NCI-H1105 (cell line): ENCODE results near the gene PLA2G4E.

Experiments used
- DNase-seq: peaks from one replicate; lab custom pipeline; 2025; lab: John Stamatoyannopoulos, UW

PLA2G4E gene

DNA sequence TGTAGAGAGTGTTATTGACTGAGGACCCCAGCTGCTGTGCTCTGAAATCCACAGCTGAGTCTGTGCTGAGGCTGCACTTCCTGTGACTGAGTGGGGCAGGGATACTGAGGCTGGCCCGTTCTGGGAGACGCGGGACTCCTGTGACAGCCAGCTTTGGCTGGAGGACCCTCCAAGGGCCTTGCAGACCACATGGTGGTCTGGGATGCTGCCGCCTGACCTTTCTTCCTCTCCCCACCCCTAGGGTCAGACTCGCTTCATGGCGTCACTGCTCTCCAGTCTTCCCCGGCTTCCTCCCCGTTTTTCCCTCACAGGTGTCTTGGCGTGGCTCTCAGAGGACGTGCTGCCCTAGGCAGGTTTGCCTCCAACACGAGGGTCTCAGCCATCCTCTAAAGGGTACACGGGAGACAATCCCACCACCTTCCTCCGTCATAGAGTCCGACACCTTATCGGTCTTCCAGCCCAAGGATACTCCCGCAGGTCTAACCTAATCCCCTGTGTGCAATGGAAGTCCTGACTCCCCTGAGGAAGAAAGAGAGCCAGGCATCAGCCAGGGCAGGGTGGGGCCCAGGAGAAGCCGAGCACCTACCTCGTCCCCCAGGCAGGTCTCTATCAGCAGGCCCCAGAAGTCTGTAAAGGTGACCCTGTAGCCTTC lies 28.6 kb downstream of the PLA2G4E start:
- no peak for DNase-seq

DNA sequence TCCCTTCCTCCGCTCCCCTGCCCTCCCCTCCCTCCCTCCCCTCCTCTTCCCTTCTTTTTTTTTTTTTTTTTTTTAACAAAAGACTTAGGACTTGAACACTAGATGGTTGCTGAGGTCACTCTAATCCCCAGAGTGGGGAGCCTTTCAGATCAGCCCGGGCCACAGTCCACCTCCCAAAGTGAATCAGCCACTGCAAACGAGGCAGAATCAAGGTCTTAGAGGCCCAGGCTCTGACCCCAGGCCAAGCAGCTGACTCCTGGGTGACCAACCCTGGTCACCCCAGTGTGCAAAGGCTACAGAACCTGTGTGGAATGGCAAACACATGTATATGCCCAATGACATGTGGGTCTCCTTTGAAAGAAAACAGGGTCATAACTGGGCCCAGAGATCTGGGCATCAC lies 30.2 kb downstream of the PLA2G4E start:
- no peak for DNase-seq

DNA sequence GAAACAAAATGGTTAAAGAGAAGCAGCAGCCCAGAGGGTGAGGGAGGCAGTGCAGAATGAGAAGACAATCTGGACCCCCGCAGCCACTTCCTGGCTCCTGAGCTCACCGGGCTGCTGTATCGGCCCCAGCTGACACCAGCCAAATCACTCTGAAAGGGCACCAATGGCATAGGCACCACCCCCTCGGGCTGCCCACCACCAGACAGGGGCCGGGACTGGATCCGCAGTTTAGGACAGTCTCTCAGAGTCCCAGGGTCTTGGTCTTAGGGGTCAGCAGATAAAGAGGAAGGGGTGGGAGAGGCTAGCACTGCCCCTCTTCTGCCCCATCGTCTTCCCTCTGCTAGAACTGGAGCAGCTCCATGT lies 30.6 kb downstream of the PLA2G4E start:
- DNase-seq, result no peak

DNA sequence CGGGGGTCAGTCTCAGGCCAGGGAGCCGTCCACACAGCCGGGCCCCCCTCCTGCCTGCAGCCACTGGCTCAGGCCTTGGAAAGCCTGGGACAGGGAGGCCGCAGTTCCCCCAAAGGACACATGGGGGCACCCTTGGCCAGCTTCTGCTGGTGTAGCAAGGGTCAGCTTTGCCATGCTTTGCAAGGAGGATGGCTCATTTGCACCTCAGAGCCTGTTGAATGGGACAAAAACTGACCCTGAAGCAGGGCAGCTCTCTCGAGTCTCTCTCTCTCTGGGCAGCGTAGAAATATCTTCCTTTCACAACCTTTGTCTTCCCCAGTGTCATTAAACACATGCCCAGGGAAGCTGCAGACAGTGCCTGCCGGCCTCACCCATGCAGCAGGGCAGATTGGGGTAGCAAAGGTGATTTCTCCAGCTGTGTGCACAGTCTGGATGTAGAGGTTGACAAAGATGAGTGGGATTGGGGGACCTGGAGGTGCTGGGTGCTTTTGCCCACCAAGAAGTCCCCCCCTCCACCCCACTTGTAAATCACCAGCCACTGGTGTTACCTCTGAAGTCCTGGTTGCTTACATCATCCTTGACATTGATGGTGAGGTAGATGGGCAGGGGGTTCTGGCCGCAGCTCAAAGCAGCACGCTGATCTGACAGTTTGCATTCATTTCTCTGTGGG lies 31.1 kb downstream of the PLA2G4E start:
- DNase-seq, result peak; percentile 47

DNA sequence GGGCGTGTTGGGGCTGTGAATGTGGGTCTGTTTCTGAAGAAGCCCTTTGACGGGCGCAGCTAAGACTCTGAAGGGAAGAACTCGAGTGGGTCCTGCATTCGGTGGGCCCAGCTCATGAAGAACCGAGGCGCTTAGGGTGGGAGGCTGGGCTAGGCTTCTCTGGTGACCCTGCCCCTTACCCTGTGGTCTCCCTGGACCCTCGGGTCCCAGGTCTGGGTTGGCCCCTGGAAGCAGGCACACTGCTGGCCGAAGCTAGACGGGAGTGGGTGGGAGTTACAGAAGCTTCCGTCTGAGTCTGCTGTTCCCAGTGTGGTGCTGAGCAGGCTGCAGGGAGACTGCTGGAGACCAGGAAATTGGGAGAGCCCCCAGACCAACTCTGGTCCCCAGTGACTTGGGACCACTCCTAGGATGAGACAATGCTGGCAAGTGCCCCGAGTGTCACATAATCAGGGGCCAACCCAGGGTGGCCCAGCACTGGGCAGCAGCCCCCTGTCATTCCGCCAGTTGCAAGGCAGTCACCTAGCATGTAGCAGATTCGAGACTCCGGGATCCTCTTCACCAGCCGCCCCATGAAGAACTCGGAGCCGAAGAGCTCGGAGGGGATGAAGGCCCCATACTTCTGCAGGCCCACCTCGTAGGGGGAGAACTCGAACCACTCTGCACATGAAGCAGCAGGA lies 31.8 kb downstream of the PLA2G4E start:
- no peak for DNase-seq

DNA sequence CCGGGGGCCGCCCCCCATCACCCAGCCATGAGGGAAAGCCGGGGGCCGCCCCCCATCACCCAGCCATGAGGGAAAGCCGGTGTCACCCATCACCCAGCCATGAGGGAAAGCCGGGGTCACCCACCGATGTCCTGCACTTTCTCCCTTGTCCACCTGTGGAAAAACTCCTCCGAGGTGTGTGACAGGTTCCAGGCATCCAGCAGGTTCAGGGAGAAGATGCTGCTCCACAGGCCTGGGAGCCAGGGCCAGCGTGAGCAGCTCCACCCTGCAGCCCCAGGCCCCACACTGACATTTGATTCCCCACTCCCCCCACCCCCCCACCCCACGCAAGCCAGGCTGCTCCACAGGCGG lies 32.9 kb downstream of the PLA2G4E start:
- no peak for DNase-seq

DNA sequence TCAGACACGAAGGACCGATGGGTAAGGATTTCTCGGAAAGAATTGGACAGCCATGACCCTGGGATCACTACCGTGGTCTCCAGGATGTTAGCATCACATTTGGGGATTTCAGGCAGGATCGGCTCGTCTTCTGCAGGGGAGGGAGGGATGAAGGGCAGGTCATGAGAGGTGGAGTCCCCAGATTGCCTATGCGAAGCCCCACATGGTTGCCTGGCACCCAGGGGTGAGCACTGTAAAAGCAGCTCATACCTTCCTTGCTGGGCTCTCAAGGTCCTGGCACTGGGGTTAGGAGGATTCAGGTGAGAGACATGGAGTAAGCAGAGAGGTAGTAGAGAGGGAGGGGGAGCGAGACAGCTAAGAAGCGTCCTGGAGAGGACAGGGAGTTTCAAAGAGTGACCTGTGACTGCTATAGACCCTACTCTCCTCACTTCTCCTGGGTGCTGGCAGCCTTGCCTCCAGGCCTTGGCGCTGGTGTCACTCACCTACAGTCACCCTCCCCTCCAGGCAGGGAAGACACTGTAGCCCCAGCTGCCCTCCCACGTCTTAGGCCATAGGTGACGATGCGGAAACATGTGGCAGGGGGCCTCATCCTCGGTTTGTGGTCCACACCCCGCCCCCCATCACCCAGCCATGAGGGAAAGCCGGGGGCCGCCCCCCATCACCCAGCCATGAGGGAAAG lies 33.5 kb downstream of the PLA2G4E start:
- no peak for DNase-seq

DNA sequence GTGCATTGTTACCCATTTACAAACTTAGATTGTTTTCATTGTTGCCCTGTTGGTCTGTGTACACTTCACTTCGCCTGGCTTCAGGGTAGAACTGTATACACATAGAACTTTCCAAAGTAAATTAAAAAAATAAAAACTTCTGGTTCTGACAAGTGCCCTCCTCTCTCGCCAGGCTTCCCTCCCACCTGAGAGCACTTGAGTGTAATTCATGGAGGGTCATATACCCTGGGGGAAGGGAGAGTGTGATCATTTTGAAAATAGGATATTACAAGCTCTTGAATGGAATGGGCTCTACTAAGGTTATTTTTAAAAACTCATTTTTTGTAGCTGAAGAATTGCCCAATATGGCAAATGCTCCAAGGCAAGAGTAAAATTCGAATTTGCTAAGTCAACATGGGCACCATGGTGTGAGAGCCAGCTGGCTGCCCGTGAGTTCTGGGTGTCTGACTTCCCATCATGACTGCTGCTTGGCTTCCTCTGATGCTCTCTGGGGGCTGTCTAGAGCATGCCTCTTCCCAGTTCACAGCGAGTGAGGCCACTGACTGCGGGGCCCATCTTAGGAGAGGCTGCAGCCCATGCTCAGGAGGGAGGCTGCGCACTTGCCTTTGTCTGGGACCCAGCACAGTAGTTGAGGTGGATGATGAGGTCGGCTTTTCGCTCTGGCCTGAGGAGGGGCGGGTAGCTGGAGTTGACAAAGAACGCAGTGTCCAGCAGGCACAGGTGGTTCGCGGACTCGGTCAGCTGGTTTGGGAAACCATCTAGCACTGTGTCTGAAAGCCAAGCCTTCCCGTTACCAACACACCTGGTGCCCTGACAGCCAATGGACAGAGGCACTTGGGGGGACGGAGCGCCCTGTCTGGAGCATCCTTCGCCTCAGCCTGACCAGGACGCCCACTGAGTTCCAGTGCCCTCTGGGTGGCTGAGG lies 35.3 kb downstream of the PLA2G4E start:
- DNase-seq, result no peak

DNA sequence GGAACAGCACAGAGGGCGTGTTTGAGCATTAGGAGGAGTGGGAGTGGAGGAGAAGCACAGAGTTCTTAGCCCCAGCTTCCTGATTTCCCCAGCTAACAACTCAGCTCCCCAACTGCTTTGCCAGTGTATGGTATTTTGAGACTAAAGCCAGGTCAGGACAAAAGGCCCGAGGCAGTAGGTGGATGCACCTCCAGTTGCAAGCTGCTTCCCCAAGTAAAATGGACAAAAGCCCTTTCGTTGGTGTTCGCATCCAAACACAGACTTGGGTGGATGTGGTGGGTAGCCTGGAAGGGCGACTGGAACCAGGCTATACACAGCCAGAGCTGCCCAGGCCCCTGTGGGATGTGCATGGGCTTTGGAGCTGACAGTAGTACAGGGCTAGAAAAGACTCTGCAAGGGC lies 36.2 kb downstream of the PLA2G4E start:
- no peak for DNase-seq

DNA sequence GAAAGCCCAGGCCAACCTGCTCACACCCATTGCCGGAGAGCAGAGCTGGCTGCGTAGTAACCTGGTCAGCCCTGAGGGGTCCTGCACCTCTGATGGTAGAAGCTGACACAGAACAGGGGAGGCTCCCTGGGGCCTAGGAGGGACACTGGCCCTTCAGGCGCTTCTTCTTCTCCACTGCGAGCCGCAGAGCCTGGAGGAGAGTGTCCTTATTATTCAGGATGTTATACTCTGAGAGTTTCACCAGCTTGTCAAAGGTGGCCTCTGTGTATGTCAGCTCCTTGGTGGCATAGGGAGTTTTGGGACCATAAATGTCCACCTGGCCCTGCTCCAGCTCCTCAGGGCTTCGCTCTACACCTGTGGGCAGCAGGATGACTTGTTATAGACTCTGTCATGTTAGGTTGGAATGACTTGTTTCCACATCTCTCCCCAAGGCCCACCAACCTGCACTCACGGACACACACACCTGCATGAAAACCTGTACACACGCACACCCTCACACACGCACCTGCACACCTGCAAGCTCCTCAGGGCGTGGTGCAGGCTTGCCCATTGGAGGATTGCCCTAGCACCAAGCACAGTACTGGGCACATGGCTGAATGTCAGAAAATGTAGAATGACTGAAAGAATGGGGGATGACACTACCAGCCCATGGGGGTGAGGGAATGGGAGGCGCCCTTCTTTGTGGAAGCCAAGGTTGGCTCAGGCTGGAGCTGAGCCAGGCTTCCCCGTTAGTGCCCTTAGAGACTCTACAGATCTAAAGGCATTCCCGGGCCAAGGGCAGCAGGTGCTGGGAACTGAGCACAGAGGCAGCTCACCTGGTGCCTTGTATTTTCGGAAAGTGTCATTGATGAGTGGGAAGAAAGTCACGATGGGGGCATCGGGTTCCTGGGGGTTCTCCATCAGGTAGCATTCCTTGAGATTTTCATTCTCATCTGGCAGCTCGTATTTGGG lies 36.9 kb downstream of the PLA2G4E start:
- DNase-seq, result no peak

DNA sequence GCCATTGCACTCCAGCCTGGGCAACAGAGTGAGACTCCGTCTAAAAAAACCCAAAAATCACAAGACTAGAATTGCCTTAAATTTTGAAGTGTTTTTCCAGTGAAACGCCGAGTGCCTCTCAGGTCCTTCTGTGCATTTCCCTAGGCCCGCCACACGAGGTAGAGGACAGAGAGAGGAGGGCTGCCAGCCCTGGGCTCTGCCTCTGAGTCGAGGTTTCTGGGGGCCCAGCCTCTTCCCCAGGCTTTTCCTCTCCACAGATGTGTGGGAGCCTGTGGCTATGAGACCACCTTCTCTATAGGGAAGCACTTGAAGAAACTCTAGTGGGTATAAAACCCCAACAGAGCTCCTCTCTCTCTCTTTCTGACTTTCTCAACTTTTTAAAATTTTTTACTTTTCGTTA lies 37.6 kb downstream of the PLA2G4E start:
- no peak for DNase-seq

DNA sequence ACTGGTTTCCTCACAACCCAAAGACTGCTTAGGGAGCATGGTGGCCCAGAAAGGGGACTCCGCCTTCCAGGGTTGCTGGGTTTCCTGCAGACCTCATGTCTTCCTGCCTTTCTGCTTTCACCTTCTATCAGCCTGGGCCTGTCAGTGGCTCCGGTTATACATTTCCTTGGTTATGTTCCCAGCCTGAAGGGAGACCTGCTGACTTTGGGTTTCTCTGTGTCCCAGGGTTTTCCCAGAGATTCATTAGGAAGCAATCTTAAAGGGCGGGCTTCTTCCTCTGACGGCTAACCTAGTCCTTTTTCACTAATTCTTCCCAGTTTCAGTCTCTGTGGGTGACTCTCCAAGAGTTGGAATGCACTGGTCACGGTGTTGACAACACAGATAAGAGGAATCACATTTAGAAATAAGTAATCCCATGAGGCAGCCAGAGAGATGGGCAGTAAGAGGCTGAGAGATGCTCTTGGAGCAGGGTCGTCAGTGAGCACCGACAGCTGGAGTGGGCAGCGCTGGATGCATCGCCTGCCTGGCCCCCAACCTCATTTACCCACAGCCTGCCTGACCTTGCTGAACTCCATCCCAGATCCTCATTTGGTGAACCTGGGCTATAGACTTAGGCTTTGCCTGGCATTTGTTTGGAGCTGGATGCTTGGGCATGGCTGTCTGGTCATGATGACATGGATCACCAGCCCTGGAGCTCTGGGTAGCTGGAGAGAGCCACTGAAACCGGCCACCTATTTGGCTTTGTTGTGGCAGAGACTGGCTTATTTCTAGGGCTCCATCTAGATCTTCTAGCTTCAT lies 38.5 kb downstream of the PLA2G4E start:
- DNase-seq, result no peak

DNA sequence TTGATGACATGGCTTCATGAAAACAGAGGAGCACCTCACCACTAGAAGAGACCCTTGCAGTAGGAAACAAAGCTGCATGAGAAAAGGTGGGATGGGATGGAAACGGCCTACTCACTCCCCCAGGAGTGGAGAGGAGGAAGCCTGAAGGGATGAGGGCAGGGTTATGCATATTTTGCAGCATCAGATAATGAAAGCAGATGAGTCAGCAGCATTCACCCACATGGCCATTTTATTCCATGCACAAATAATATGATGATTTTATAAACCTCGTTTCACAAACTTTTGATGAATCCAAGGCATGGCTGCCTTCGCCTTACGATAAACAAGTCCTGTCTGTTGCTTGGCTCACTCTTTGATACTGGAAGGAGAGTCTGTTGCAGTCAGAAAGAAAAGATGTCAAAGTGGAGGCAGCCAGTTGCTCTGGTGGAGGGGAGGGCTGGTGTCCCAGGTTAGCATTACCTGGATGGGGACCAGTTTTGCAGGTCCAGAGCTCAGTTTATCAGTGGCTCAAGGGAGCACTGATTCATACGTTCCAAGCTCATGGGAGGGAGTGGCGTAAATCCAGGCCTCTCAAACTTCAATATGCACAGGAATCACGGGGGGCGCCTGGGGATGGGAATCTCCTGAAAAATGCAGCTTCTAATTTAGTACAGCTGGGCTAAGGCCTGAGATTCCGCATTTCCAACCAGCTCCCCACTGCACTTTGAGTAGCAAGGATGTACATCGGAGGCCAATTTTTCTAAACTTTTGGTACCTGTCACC lies 39.3 kb downstream of the PLA2G4E start:
- DNase-seq, result no peak

DNA sequence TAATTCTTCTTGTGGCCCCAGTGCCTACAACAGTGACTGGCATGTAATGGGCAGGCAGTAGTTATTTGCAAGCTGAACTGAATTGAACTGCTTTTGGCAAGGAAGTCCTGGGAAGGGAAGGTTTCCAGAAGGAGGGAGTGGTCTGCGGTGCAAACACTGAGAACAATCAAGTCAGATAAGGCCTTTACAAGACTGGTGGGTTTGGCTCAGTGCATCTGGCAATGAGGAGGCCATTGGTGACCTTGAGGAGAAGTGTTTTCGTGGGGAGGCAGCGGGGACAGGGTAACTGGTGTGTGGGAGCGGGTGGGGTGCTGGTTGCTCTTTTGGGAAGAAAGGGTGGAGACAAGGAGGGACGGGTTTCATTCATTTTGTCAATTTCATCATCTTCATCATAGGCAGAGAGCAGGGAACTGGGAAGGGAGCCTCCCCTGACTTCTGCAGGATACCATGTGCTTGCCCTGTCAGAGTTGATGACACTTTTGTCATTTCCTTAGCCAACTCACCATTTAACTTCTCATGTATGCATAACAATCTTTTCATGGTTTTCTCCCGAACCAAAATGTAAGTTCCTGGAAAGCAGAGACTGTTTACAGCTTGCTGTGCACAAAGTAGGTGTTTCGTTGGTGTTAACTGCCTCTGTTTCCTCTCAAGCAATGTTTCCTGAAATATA lies 40.1 kb downstream of the PLA2G4E start:
- no peak for DNase-seq

DNA sequence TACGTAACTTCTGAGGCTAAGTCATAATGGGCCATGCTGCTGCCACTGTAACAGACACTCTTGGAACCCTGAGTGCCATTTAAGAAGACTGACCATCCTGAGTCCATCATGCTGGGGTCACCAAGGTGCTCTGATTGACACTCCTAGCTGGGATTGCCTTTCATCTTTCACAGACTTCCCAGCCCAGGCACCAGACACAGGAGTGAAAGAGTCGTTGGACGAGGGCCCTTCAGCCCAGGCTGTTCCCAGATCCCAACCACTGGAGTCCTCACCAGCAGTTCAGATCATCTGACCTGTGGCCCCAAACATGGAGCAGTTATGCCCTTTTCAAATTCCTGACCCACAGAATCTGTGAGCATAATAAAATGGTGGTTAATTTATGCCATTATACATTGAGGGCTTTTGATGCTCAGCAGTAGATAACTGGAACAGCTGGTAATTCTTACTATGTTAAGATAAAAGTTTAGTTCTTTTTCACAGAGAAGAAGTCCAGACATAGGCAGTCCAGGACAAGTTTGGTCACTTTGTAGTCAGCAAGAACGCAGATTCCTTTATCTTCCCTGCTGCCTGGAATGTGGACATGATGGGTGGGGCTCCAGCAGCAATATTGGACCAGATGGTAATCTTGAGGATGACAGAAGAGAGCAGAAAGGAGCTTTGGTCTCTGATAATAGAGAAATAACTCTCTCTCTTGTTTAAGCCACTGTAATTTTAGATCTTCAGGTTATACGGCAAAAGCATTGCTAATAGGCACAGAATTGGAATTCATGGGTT lies 41.2 kb downstream of the PLA2G4E start:
- DNase-seq, result no peak

DNA sequence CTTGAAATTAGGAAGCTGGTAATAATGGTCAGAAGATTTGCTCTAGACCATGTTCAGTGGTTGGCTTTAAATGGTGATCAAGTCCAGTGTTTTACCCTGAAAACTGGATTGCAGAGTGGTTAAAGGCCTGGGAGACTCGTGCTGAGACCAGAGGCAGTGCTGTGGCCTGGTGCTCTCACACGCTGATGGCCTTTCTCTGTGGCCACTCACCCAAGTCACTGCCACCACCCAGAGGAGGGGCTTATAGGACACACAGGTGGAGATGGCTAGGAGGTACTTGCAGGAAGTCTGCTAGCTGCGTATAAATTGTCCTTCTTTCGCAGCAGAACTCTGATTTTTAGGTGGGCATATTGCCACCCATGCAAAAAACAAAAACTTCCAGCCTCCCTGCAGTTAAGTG lies 42.3 kb downstream of the PLA2G4E start:
- no peak for DNase-seq

DNA sequence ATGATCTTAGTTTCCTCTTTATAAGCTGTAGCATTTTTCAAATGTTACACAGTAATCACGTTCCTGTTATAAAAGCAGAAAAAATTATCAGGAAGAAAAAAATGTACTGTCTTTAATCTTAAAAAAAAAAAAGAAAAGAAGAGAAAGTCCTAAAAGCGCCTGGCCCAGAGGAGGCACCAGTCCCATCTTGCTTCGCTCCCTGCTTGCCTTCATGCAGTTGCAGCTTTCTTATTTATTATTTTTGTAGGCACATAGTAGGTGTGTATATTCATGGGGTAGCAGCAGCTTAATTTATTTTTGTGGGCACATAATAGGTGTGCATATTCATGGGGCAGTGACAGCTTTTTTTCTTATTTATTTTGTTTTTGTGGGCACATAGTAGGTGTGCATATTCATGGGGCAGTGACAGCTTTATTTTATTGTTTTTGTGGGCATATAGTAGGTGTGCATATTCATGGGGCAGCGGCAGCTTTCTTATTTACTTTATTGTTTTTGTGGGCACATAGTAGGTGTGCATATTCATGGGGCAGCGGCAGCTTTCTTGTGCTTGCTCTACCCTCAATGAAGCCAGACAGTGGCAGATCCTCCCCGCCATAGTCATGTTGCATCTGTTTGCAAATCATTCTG lies 43.0 kb downstream of the PLA2G4E start:
- DNase-seq, result no peak
